ENCODE data around the gene LIMCH1. TPM values are rescaled to one million over a fixed set of nuclear protein-coding genes. Genes with fewer than 3 reads are reported as not detected.
A peak's percentile ranks its signal among the peaks of the same experiment; 100 is the strongest.

LIMCH1 gene
- total and polyA plus RNA-seq, 8 donors = 4.7 to 37.1 (median 17.4) TPM

DNA sequence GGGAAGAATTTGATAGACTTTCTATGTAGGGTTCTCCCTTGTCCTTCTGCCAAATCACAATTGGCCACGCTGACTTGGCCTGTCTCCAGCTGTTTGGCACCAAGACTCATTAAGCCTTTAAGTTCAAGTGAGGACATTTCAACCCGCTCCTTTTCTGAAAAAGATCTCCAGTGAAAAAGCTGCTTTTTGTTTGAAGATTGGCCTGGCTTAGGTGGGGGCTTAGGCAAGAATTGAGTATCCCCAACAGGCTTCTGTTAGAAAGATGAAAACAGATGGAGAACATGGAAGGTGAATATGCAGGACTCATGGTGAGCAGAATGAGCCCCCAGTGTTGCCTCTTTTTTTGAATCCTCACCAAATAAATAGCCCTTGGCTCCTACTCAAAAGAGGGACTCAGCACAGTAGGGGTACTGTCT, 28.5 kb upstream of the LIMCH1 start:
- 26 to 52% (median 28%) methylated on average over 2 of the region's 2 CpGs for WGBS, 5 donors
- intact Hi-C loops (cut with DNase I; ENCODE audit: low total_unique reads) = no loop called here
- DNase-seq = peak in 1 of 2 donors; percentile 46
- H3K4me3 ChIP-seq = no peak overlapping the region
- no peak overlapping the region for H3K27ac ChIP-seq
- no peaks in the 10 kb centered on the region for H3K4me1 ChIP-seq
- no peaks in the 10 kb centered on the region for H3K9me3 ChIP-seq
- H3K36me3 ChIP-seq = no peaks in the 10 kb centered on the region
- TF ChIP-seq POLR2AphosphoS5 (IDR thresholded peaks at IDR 0.05) (no peak), EP300 (IDR thresholded peaks at IDR 0.05) (no peak), POLR2A (IDR thresholded peaks at IDR 0.05) (no peak)
- TF ChIP-seq, protein P1, sequence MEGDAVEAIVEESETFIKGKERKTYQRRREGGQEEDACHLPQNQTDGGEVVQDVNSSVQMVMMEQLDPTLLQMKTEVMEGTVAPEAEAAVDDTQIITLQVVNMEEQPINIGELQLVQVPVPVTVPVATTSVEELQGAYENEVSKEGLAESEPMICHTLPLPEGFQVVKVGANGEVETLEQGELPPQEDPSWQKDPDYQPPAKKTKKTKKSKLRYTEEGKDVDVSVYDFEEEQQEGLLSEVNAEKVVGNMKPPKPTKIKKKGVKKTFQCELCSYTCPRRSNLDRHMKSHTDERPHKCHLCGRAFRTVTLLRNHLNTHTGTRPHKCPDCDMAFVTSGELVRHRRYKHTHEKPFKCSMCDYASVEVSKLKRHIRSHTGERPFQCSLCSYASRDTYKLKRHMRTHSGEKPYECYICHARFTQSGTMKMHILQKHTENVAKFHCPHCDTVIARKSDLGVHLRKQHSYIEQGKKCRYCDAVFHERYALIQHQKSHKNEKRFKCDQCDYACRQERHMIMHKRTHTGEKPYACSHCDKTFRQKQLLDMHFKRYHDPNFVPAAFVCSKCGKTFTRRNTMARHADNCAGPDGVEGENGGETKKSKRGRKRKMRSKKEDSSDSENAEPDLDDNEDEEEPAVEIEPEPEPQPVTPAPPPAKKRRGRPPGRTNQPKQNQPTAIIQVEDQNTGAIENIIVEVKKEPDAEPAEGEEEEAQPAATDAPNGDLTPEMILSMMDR (IDR thresholded peaks at IDR 0.05) = no peak
- H3K27me3 ChIP-seq = no peaks in the 10 kb centered on the region

DNA sequence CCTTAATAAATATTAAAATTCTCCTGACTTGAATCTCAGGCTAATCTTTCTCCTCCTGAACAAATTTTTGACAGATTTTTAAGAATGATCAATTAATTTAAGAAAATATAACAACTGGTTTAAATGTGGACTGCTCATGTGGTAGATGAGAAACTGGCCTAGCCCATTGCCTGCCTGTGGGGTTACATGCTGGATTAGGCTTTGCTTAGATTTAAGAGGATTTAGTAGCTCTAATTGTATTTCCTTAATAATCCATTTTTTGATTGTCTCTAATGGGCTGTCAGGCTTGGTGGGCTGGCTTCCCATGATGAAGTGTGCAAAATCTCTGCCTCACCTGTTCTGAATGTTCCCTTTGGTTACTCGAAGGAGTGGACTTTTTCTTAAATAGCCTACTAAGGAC, 27.8 kb upstream of the LIMCH1 start:
- Histone ChIP-seq H3K36me3 (no peaks in the 10 kb centered on the region), H3K27ac (no peak overlapping the region), H3K4me1 (no peaks in the 10 kb centered on the region), H3K9me3 (no peaks in the 10 kb centered on the region), H3K4me3 (no peak overlapping the region), H3K27me3 (no peaks in the 10 kb centered on the region)
- WGBS, 5 donors = 79 to 96% (median 83%) methylated on average over 1 of the region's 1 CpG
- DNase-seq = no peak
- TF ChIP-seq EP300 (IDR thresholded peaks at IDR 0.05) (no peak), POLR2A (IDR thresholded peaks at IDR 0.05) (no peak), POLR2AphosphoS5 (IDR thresholded peaks at IDR 0.05) (no peak)
- TF ChIP-seq, protein P1 (IDR thresholded peaks at IDR 0.05) = no peak
- intact Hi-C loops (cut with DNase I; ENCODE audit: low total_unique reads) = no loop called here

DNA sequence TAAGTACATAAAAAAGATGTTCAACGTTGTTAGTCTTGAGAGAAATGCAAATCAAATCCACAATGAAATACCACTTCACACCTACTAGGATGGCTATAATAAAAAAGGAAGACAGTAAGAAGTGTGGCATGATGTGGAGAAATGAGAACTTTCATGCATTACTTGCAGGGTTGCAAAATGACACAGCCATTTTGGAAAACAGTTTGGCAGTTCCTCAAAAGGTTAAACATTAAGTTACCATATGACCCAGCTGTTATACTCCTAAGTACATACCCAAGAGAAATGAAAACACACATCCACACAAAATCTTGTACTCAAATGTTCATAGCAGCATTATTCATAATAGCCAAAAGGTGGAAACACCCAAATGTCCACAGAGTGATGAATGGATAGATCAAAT, 25.8 kb upstream of the LIMCH1 start:
- H3K36me3 ChIP-seq = no peaks in the 10 kb centered on the region
- no peaks in the 10 kb centered on the region for H3K4me1 ChIP-seq
- TF ChIP-seq EP300 (IDR thresholded peaks at IDR 0.05) (no peak), POLR2A (IDR thresholded peaks at IDR 0.05) (no peak), POLR2AphosphoS5 (IDR thresholded peaks at IDR 0.05) (no peak)
- TF ChIP-seq, protein P1 (IDR thresholded peaks at IDR 0.05) = no peak
- no peaks in the 10 kb centered on the region for H3K27me3 ChIP-seq
- intact Hi-C loops (cut with DNase I; ENCODE audit: low total_unique reads) = no loop called here
- no peak for DNase-seq
- 84 to 91% (median 89%) methylated on average over 1 of the region's 1 CpG for WGBS, 5 donors
- no peak overlapping the region for H3K27ac ChIP-seq
- H3K9me3 ChIP-seq = no peaks in the 10 kb centered on the region
- no peak overlapping the region for H3K4me3 ChIP-seq

DNA sequence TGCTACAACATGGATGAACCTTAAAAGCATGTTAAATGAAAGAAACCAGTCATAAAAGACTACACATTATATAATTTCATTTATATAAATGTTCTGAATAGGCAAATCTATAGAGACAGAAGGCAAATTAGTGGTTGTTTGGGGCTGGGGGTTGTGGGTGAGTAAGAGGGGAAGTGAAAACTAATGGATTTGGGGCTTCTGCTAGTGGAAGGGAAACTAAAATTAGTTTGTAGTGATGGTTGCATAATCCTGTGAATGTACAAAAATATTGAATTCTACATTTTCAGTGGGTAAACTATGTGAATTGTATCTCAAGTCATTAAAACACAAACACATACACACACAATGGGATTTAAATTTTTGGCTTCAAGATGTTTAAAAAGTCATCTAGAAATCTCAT, 25.4 kb upstream of the LIMCH1 start:
- Histone ChIP-seq H3K27ac (no peak overlapping the region), H3K4me1 (no peaks in the 10 kb centered on the region), H3K4me3 (no peak overlapping the region), H3K36me3 (no peaks in the 10 kb centered on the region), H3K9me3 (no peaks in the 10 kb centered on the region), H3K27me3 (no peaks in the 10 kb centered on the region)
- no peak for TF ChIP-seq POLR2AphosphoS5 (IDR thresholded peaks at IDR 0.05)
- TF ChIP-seq EP300 (IDR thresholded peaks at IDR 0.05) = no peak
- TF ChIP-seq, protein P1 (IDR thresholded peaks at IDR 0.05) = no peak
- no peak for TF ChIP-seq POLR2A (IDR thresholded peaks at IDR 0.05)
- no peak for DNase-seq
- intact Hi-C loops (cut with DNase I; ENCODE audit: low total_unique reads) = no loop called here
